ENCODE data around the gene ANXA2R. TPM values are rescaled to one million over a fixed set of nuclear protein-coding genes. Genes with fewer than 3 reads are reported as not detected.
"Not testable (repeated sequence)": the region's sequence is repeated elsewhere in the genome, so short reads cannot be mapped to it uniquely, and the experiment has no call there.

ANXA2R gene
- total RNA-seq, 2 donors from 2014 or later = 0.99 to 1.3 TPM

GRCh38 chr5:43027054-43027785, 12.9 kb downstream of the ANXA2R start:
- Histone ChIP-seq H3K36me3 (replicated peaks in 1 of 2; ENCODE audit: insufficient read depth in 1 of 2, low read depth in 2 of 2) (no peaks in the 10 kb centered on the region), H3K27ac (no peak overlapping the region), H3K27me3 (no peaks in the 10 kb centered on the region), H3K4me3 (no peak overlapping the region), H3K4me1 (no peaks in the 10 kb centered on the region), H3K9me3 (no peaks in the 10 kb centered on the region)
- DNase-seq (no peak), ATAC-seq (no peak)
- intact Hi-C loops (cut with DNase I) = no loop called here
- TF ChIP-seq CTCF (IDR thresholded peaks at IDR 0.05) (no peak), POLR2A (IDR thresholded peaks at IDR 0.05) (no peak)
- WGBS, 2 donors = 79 to 80% methylated on average over 7 of the region's 7 CpGs

- H3K27ac ChIP-seq; H3K36me3 ChIP-seq (replicated peaks in 1 of 2; ENCODE audit: insufficient read depth in 1 of 2, low read depth in 2 of 2); DNase-seq; H3K4me1 ChIP-seq; intact Hi-C loops (cut with DNase I); H3K4me3 ChIP-seq; H3K9me3 ChIP-seq; H3K27me3 ChIP-seq; ATAC-seq: not testable (repeated sequence)
- WGBS, 2 donors = 46 to 53% methylated on average over 25 of the region's 25 CpGs
These were observed 14.8 kb downstream of the ANXA2R start for GRCh38 chr5:43025184-43025950.

GRCh38 chr5:43024217-43024616, 15.9 kb downstream of the ANXA2R start:
- 48 to 62% methylated on average over 6 of the region's 6 CpGs for WGBS, 2 donors
- H3K4me3 ChIP-seq = no peak overlapping the region
- ATAC-seq (no peak), DNase-seq (no peak)
- no peaks in the 10 kb centered on the region for H3K9me3 ChIP-seq
- peaks cover 4% of the 10 kb centered on the region for H3K4me1 ChIP-seq
- intact Hi-C loops (cut with DNase I) = no loop called here
- TF ChIP-seq CTCF (IDR thresholded peaks at IDR 0.05) (no peak), POLR2A (IDR thresholded peaks at IDR 0.05) (no peak)
- H3K27me3 ChIP-seq = peaks cover 0 to 13% of the 10 kb centered on the region in 2 donors
- no peak overlapping the region for H3K27ac ChIP-seq
- H3K36me3 ChIP-seq (replicated peaks in 1 of 2; ENCODE audit: insufficient read depth in 1 of 2, low read depth in 2 of 2) = no peaks in the 10 kb centered on the region

GRCh38 chr5:43021151-43021550, 19.0 kb downstream of the ANXA2R start:
- 64 to 83% methylated on average over 2 of the region's 2 CpGs for WGBS, 2 donors
- intact Hi-C loops (cut with DNase I) = no loop called here

More at GRCh38 chr5:43021151-43021550, 19.0 kb downstream of the ANXA2R start:
- peaks cover 0 to 11% (median 0%) of the 10 kb centered on the region in 3 donors for H3K9me3 ChIP-seq
- TF ChIP-seq CTCF (IDR thresholded peaks at IDR 0.05) (no peak), POLR2A (IDR thresholded peaks at IDR 0.05) (no peak)
- no peak overlapping the region for H3K4me3 ChIP-seq
- H3K27me3 ChIP-seq = peaks cover 0 to 36% of the 10 kb centered on the region in 2 donors
- peaks cover 4% of the 10 kb centered on the region for H3K4me1 ChIP-seq
- no peaks in the 10 kb centered on the region for H3K36me3 ChIP-seq (replicated peaks in 1 of 2; ENCODE audit: insufficient read depth in 1 of 2, low read depth in 2 of 2)
- ATAC-seq (no peak), DNase-seq (no peak)
- H3K27ac ChIP-seq = no peak overlapping the region
